ENCODE results near the gene ENPP6.
"Not testable (repeated sequence)": the region's sequence is repeated elsewhere in the genome, so short reads cannot be mapped to it uniquely, and the experiment has no call there.

ENPP6 gene

DNA sequence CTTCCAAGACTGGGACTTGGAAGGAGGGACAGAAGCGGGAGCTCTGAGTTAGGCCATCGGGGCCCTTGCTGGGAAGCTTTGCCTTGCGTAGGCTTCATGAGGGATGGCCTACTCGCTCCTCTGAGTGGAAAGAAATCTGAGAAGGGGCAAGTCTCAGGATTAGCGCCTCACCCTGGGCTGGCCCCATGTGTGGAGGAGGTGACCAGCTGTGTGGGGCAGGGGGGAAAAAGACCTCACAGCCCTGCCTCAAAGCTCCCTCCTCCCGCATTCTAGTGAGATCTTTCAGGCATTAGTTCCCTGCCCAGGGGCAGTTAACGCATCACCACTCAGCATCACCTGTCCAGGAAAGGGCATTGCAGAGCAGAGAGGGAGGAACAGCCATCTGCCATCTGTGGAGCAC is 156.1 kb downstream of the ENPP6 start:
- DNase-seq (ENCODE audit: low read depth): no peak

DNA sequence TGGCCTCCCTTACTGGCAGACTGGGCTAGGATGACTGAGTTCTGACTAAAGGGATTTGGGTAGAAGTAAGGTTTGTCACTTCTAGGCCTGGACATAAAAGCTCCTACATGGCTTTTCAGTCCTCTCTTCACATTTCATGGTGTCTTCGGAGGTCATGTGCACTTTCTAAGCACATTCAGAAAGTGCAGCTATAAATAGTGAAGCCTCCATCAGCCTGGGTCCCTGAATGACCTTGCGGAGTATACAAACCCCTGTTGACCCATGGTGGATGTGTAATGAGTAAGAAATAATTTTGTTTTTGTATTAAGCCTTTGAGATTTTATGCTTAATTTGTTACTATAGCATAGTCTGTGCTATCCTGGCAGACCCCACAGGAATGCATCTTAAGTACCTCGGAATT is 158.6 kb downstream of the ENPP6 start:
- DNase-seq (ENCODE audit: low read depth): no peak

DNA sequence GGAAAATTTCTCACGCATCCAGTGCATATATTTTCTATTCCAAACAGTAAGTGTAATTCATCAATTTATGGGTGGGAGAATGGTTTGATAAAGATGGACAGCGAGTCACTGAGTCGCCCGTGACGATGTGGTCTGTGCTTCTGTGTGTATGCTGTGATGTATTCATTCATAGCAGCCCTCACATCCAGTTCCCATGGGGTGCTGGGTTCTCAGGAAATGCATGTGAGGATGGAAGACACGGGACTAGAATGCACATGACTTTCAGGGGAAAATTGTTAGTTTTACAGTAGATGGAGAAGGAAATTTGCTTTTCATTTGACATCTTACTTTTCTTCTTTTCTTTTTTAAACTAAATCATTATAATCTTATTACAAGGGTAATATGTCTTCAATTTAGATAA is 159.6 kb downstream of the ENPP6 start:
- no peak for DNase-seq (ENCODE audit: low read depth)

GRCh38 chr4:184056877-184057276 is 160.8 kb downstream of the ENPP6 start:
- DNase-seq (ENCODE audit: low read depth): no peak

GRCh38 chr4:184053434-184053833 is 164.2 kb downstream of the ENPP6 start:
- no peak for DNase-seq (ENCODE audit: low read depth)

DNA sequence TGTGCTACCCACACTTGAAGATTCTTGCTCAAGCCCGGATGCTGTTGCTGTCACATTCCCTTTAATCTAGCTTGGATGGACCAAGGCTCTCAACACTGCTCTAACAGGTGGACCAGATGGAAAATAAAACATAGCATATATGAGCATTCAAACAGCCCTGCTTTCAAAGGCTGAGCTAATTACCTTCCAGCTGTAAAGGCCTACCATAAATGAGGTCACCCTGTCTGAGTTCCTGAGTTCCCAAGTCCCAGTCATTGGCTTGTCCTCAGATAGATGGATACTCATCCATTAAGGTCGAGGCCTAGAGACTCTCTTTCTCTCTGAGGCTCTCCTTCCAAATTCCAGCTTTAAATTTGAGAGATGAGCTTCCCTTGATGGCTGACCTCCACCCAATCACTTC is 165.1 kb downstream of the ENPP6 start:
- DNase-seq (ENCODE audit: low read depth): no peak

GRCh38 chr4:184051262-184051661 is 166.4 kb downstream of the ENPP6 start:
- DNase-seq (ENCODE audit: low read depth): not testable (repeated sequence)

GRCh38 chr4:184046148-184046547 is 171.5 kb downstream of the ENPP6 start:
- no peak for DNase-seq (ENCODE audit: low read depth)

GRCh38 chr4:184041156-184041555 is 176.5 kb downstream of the ENPP6 start:
- no peak for DNase-seq (ENCODE audit: low read depth)

DNA sequence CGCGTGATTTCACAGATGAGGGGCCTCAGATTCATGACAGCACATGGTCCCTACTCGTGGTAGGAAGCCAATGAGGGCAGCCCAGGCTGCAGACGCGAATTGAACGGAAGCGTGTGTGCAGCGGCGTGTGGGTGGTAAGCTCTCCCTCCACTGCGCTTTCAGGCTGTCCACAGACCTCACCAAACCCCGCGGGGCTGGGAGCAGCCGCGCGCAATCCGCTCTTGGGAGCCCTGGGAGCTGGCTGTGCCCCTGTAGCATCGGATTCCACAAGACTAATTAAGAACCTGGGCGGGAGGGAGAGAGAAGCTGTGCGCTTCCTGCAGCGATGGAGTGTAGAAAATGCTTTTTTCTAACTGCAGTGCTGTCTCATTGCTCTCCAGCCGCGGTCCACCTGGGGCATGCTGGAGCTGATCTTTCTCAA is 177.7 kb downstream of the ENPP6 start:
- DNase-seq (ENCODE audit: low read depth): no peak
